ENCODE measurements around the gene S100A6.
"Not testable (repeated sequence)": the region's sequence is repeated elsewhere in the genome, so short reads cannot be mapped to it uniquely, and the experiment has no call there.

S100A6 gene

DNA sequence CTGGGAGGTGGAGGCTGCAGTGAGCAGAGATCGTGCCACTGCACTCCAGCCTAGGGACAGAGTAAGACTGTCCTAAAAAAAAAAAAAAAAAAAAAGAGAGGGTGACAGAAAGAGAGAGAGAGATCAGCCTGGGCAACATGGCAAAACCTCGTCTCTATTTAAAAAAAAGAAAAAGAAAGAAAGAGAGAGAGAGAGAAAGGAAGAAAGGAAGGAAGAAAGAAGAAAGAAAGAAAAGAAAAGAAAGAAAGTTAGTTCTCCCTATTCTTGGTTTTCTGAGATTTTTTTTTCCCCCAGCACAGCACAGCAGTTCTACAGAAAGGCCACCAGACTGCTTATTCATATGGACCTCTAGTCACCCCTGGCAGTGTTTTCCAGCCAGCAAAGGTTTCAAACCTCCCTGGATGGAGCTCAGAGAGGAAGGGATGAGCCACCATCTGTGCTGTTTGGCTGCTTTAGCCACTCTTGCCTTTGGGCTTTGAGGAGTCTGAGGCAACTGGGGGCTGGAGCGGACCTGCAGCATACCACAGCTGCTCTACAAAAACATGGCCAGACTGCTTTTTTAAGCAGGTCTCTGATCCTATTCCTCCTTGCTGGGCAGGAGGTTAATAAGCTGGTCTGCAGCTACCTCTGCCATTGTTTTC is 10.6 kb downstream of the S100A6 start:
- Histone ChIP-seq H3K4me1 (ENCODE audit: control extremely low read depth in 1 of 4, control insufficient read depth in 4 of 4, insufficient read depth in 4 of 4, low read length in 3 of 4) (peaks cover 0 to 17% (median 4%) of the 10 kb centered on the region in 4 experiments), H3K4me3 (ENCODE audit: control insufficient read depth in 1 of 7, extremely low read depth in 1 of 7, insufficient read depth in 4 of 7, low read depth in 2 of 7, low read length in 6 of 7) (no peak overlapping the region), H3K27ac (ENCODE audit: insufficient read depth in 1 of 2, low read depth in 1 of 2, low read length in 2 of 2, poor library complexity in 1 of 2, severe bottlenecking in 2 of 2) (no peak overlapping the region), H3K36me3 (ENCODE audit: control insufficient read depth in 4 of 4, insufficient read depth in 4 of 4, low read length in 3 of 4) (no peaks in the 10 kb centered on the region), H3K27me3 (replicated peaks in 2 of 5; ENCODE audit: control insufficient read depth in 4 of 5, insufficient read depth in 5 of 5, low read length in 4 of 5) (no peaks in the 10 kb centered on the region), H3K9me3 (ENCODE audit: control extremely low read depth in 1 of 5, control insufficient read depth in 4 of 5, insufficient read depth in 2 of 5, low read depth in 1 of 5, low read length in 4 of 5) (no peaks in the 10 kb centered on the region)
- WGBS (ENCODE audit: insufficient coverage) = 57% methylated on average over 3 of the region's 3 CpGs
- CTCF ChIA-PET = interaction anchor here (1.0 to 4.2 kb wide), 10 partner anchors 8 to 102 kb away, joined by 3 to 22 read pairs (median 8); partner anchors contain the start of genes S100A13 and S100A6
- DNase-seq = no peak
- POLR2A ChIA-PET = interaction anchor here (0.6 to 0.8 kb wide), 2 partner anchors 9 to 39 kb away, joined by 3 to 4 read pairs; no protein-coding TSS in a partner anchor

DNA sequence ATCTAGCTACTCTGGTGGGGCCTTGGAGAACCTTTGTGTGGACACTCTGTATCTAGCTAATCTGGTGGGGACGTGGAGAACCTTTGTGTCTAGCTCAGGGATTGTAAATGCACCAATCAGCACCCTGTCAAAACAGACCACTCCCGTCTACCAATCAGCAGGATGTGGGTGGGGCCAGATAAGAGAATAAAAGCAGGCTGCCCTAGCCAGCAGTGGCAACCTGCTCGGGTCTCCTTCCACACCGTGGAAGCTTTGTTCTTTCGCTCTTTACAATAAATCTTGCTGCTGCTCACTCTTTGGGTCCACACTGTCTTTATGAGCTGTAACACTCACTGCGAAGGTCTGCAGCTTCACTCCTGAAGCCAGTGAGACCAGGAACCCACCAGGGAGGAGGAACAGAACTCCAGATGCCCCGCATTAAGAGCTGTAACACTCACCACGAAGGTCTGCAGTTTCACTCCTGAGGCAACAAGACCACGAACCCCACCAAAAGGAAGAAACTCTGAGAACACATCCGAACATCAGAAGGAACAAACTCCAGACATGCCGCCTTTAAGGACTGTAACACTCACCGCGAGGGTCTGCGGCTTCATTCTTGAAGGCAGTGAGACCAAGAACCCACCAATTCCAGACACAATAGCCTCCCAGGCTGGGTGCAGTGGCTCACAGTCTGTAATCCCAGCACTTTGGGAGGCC is 13.3 kb downstream of the S100A6 start:
- H3K9me3 ChIP-seq (ENCODE audit: control extremely low read depth in 1 of 5, control insufficient read depth in 4 of 5, insufficient read depth in 2 of 5, low read depth in 1 of 5, low read length in 4 of 5); DNase-seq; POLR2A ChIA-PET; H3K27ac ChIP-seq (ENCODE audit: insufficient read depth in 1 of 2, low read depth in 1 of 2, low read length in 2 of 2, poor library complexity in 1 of 2, severe bottlenecking in 2 of 2); H3K27me3 ChIP-seq (replicated peaks in 2 of 5; ENCODE audit: control insufficient read depth in 4 of 5, insufficient read depth in 5 of 5, low read length in 4 of 5); H3K36me3 ChIP-seq (ENCODE audit: control insufficient read depth in 4 of 4, insufficient read depth in 4 of 4, low read length in 3 of 4); H3K4me3 ChIP-seq (ENCODE audit: control insufficient read depth in 1 of 7, extremely low read depth in 1 of 7, insufficient read depth in 4 of 7, low read depth in 2 of 7, low read length in 6 of 7): not testable (repeated sequence)
- peaks cover 0 to 27% (median 13%) of the 10 kb centered on the region in 4 experiments for H3K4me1 ChIP-seq (ENCODE audit: control extremely low read depth in 1 of 4, control insufficient read depth in 4 of 4, insufficient read depth in 4 of 4, low read length in 3 of 4)
- CTCF ChIA-PET = interaction anchor here (0.8 to 2.8 kb wide), 6 partner anchors 9 to 47 kb away, joined by 3 to 19 read pairs (median 3); no protein-coding TSS in a partner anchor
- 52% methylated on average over 9 of the region's 14 CpGs for WGBS (ENCODE audit: insufficient coverage)

DNA sequence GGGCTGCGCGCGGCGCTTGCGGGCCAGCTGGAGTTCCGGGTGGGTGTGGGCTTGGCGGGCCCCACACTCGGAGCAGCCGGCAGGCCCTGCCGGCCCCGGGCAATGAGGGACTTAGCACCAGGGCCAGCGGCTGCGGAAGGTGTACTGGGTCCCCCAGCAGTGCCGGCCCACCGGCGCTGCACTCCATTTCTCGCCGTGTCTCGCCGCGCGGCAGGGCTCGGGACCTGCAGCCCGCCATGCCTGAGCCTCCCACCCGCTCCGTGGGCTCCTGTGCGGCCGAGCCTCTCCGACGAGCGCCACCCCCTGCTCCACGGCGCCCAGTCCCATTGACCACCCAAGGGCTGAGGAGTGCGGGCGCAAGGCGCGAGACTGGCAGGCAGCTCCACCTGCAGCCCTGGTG is 14.0 kb downstream of the S100A6 start:
- peaks cover 0 to 25% (median 13%) of the 10 kb centered on the region in 4 experiments for H3K4me1 ChIP-seq (ENCODE audit: control extremely low read depth in 1 of 4, control insufficient read depth in 4 of 4, insufficient read depth in 4 of 4, low read length in 3 of 4)
- H3K27me3 ChIP-seq (replicated peaks in 2 of 5; ENCODE audit: control insufficient read depth in 4 of 5, insufficient read depth in 5 of 5, low read length in 4 of 5); H3K9me3 ChIP-seq (ENCODE audit: control extremely low read depth in 1 of 5, control insufficient read depth in 4 of 5, insufficient read depth in 2 of 5, low read depth in 1 of 5, low read length in 4 of 5); H3K36me3 ChIP-seq (ENCODE audit: control insufficient read depth in 4 of 4, insufficient read depth in 4 of 4, low read length in 3 of 4); POLR2A ChIA-PET; DNase-seq; H3K27ac ChIP-seq (ENCODE audit: insufficient read depth in 1 of 2, low read depth in 1 of 2, low read length in 2 of 2, poor library complexity in 1 of 2, severe bottlenecking in 2 of 2); H3K4me3 ChIP-seq (ENCODE audit: control insufficient read depth in 1 of 7, extremely low read depth in 1 of 7, insufficient read depth in 4 of 7, low read depth in 2 of 7, low read length in 6 of 7): not testable (repeated sequence)
- CTCF ChIA-PET = interaction anchor here (0.8 to 3.4 kb wide), 8 partner anchors 11 to 105 kb away, joined by 3 to 19 read pairs (median 6); partner anchors contain the start of genes S100A13 and S100A6
- WGBS (ENCODE audit: insufficient coverage) = 99% methylated on average over 29 of the region's 37 CpGs

- Histone ChIP-seq H3K4me3 (ENCODE audit: control insufficient read depth in 1 of 7, extremely low read depth in 1 of 7, insufficient read depth in 4 of 7, low read depth in 2 of 7, low read length in 6 of 7) (no peak overlapping the region), H3K36me3 (ENCODE audit: control insufficient read depth in 4 of 4, insufficient read depth in 4 of 4, low read length in 3 of 4) (no peaks in the 10 kb centered on the region), H3K27ac (ENCODE audit: insufficient read depth in 1 of 2, low read depth in 1 of 2, low read length in 2 of 2, poor library complexity in 1 of 2, severe bottlenecking in 2 of 2) (no peak overlapping the region), H3K9me3 (ENCODE audit: control extremely low read depth in 1 of 5, control insufficient read depth in 4 of 5, insufficient read depth in 2 of 5, low read depth in 1 of 5, low read length in 4 of 5) (no peaks in the 10 kb centered on the region), H3K27me3 (replicated peaks in 2 of 5; ENCODE audit: control insufficient read depth in 4 of 5, insufficient read depth in 5 of 5, low read length in 4 of 5) (no peaks in the 10 kb centered on the region), H3K4me1 (ENCODE audit: control extremely low read depth in 1 of 4, control insufficient read depth in 4 of 4, insufficient read depth in 4 of 4, low read length in 3 of 4) (peaks cover 0 to 28% (median 12%) of the 10 kb centered on the region in 4 experiments)
- ChIA-PET CTCF (interaction anchor here (0.9 to 3.4 kb wide), 12 partner anchors 9 to 167 kb away, joined by 3 to 19 read pairs (median 6); partner anchors contain the start of genes S100A13 and S100A6), POLR2A (interaction anchor here (0.6 kb wide), 1 partner anchor 286 kb away, joined by 3 read pairs; no protein-coding TSS in a partner anchor)
- WGBS (ENCODE audit: insufficient coverage) = 91% methylated on average over 3 of the region's 4 CpGs
- DNase-seq = no peak
Observed at GRCh38 chr1:153520818-153521476, 14.8 kb downstream of the S100A6 start.

GRCh38 chr1:153520137-153520691 is 15.6 kb downstream of the S100A6 start:
- H3K4me3 ChIP-seq (ENCODE audit: control insufficient read depth in 1 of 7, extremely low read depth in 1 of 7, insufficient read depth in 4 of 7, low read depth in 2 of 7, low read length in 6 of 7); H3K27me3 ChIP-seq (replicated peaks in 2 of 5; ENCODE audit: control insufficient read depth in 4 of 5, insufficient read depth in 5 of 5, low read length in 4 of 5); POLR2A ChIA-PET; DNase-seq; H3K9me3 ChIP-seq (ENCODE audit: control extremely low read depth in 1 of 5, control insufficient read depth in 4 of 5, insufficient read depth in 2 of 5, low read depth in 1 of 5, low read length in 4 of 5); H3K36me3 ChIP-seq (ENCODE audit: control insufficient read depth in 4 of 4, insufficient read depth in 4 of 4, low read length in 3 of 4); H3K27ac ChIP-seq (ENCODE audit: insufficient read depth in 1 of 2, low read depth in 1 of 2, low read length in 2 of 2, poor library complexity in 1 of 2, severe bottlenecking in 2 of 2): not testable (repeated sequence)
- WGBS (ENCODE audit: insufficient coverage) = 100% methylated on average over 1 of the region's 5 CpGs
- H3K4me1 ChIP-seq (ENCODE audit: control extremely low read depth in 1 of 4, control insufficient read depth in 4 of 4, insufficient read depth in 4 of 4, low read length in 3 of 4) = peaks cover 0 to 30% (median 16%) of the 10 kb centered on the region in 4 experiments
- CTCF ChIA-PET = interaction anchor here (0.9 to 3.4 kb wide), 11 partner anchors 9 to 166 kb away, joined by 3 to 19 read pairs (median 7); partner anchors contain the start of genes S100A13 and S100A6

GRCh38 chr1:153519242-153519641 is 16.5 kb downstream of the S100A6 start:
- DNase-seq = no peak
- WGBS (ENCODE audit: insufficient coverage) = 96% methylated on average over 3 of the region's 3 CpGs
- no peaks in the 10 kb centered on the region for H3K36me3 ChIP-seq (ENCODE audit: control insufficient read depth in 4 of 4, insufficient read depth in 4 of 4, low read length in 3 of 4)
- no peaks in the 10 kb centered on the region for H3K27me3 ChIP-seq (replicated peaks in 2 of 5; ENCODE audit: control insufficient read depth in 4 of 5, insufficient read depth in 5 of 5, low read length in 4 of 5)
- peaks cover 0 to 31% (median 17%) of the 10 kb centered on the region in 4 experiments for H3K4me1 ChIP-seq (ENCODE audit: control extremely low read depth in 1 of 4, control insufficient read depth in 4 of 4, insufficient read depth in 4 of 4, low read length in 3 of 4)
- no peak overlapping the region for H3K4me3 ChIP-seq (ENCODE audit: control insufficient read depth in 1 of 7, extremely low read depth in 1 of 7, insufficient read depth in 4 of 7, low read depth in 2 of 7, low read length in 6 of 7)
- no peak overlapping the region for H3K27ac ChIP-seq (ENCODE audit: insufficient read depth in 1 of 2, low read depth in 1 of 2, low read length in 2 of 2, poor library complexity in 1 of 2, severe bottlenecking in 2 of 2)
- ChIA-PET CTCF (interaction anchor here (0.8 to 3.4 kb wide), 5 partner anchors 8 to 53 kb away, joined by 3 to 15 read pairs (median 13); partner anchors contain the start of gene S100A6), POLR2A (no interaction called here)
- no peaks in the 10 kb centered on the region for H3K9me3 ChIP-seq (ENCODE audit: control extremely low read depth in 1 of 5, control insufficient read depth in 4 of 5, insufficient read depth in 2 of 5, low read depth in 1 of 5, low read length in 4 of 5)

Measured in common myeloid progenitor, CD34-positive (primary cell).